Trophoblast cell (in vitro differentiated cells and primary cell): ENCODE results near the gene ADGRA3.
A peak's percentile ranks its signal among the peaks of the same experiment; 100 is the strongest.

Source experiments
- DNase-seq, 2 donors: peaks; one replicate each; pipeline ENCODE4 v3.0.0-alpha.2; 2016
- H2AFZ ChIP-seq: 2 replicates; pipeline ENCODE4 v1.6.1; 2013; ENCODE audit warnings: low read length, moderate library complexity, mild to moderate bottlenecking; ENCODE audit not compliant: insufficient read depth, poor library complexity
- H2AK5ac ChIP-seq: 2 replicates; pipeline ENCODE4 v1.6.1; 2013; ENCODE audit warnings: mild to moderate bottlenecking, low read length
- H2BK120ac ChIP-seq: 2 replicates; pipeline ENCODE4 v1.6.1; 2013; ENCODE audit warnings: low read length, mild to moderate bottlenecking, moderate library complexity; ENCODE audit not compliant: insufficient read depth, poor library complexity
- H2BK12ac ChIP-seq: 2 replicates; pipeline ENCODE4 v1.6.1; 2013; ENCODE audit warnings: mild to moderate bottlenecking, low read length, moderate library complexity
- H2BK5ac ChIP-seq: 2 replicates; pipeline ENCODE4 v1.6.1; 2013; ENCODE audit warnings: low read length, low read depth, moderate library complexity, mild to moderate bottlenecking; ENCODE audit not compliant: poor library complexity
- H3K14ac ChIP-seq: 2 replicates; pipeline ENCODE4 v1.6.1; 2013; ENCODE audit warnings: mild to moderate bottlenecking, low read length
- H3K18ac ChIP-seq: 2 replicates; pipeline ENCODE4 v1.6.1; 2013; ENCODE audit warnings: mild to moderate bottlenecking, low read length
- H3K23ac ChIP-seq: 2 replicates; pipeline ENCODE4 v1.6.1; 2013; ENCODE audit warnings: low read length
- H3K27ac ChIP-seq: 2 replicates; pipeline ENCODE4 v1.5.1; 2013; ENCODE audit warnings: low read depth, mild to moderate bottlenecking, inconsistent platforms, low read length, moderate library complexity
- H3K27me3 ChIP-seq: 2 replicates; pipeline ENCODE4 v1.6.1; 2013; ENCODE audit warnings: inconsistent platforms, mild to moderate bottlenecking, low read length, moderate library complexity; ENCODE audit not compliant: insufficient read depth
- H3K36me3 ChIP-seq, 2 experiments: 1 replicate in 1 of 2; 2 replicates in 1 of 2; pipeline ENCODE4 v1.6.1; 2013; ENCODE audit warnings: low read length in 2 of 2, mild to moderate bottlenecking in 2 of 2, moderate library complexity in 1 of 2; ENCODE audit not compliant: insufficient read depth in 2 of 2, control insufficient read depth in 1 of 2
- H3K4ac ChIP-seq: 2 replicates; pipeline ENCODE4 v1.6.1; 2013; ENCODE audit warnings: low read depth, mild to moderate bottlenecking, low read length, moderate library complexity
- H3K4me1 ChIP-seq, 2 experiments: 1 replicate in 1 of 2; 2 replicates in 1 of 2; pipeline ENCODE4 v1.6.1; 2013; ENCODE audit warnings: low read length in 2 of 2, mild to moderate bottlenecking in 2 of 2, moderate library complexity in 1 of 2; ENCODE audit not compliant: insufficient read depth in 2 of 2, control insufficient read depth in 1 of 2
- H3K4me2 ChIP-seq: 2 replicates; pipeline ENCODE4 v1.6.1; 2013; ENCODE audit warnings: inconsistent platforms, mild to moderate bottlenecking, low read length, moderate library complexity
- H3K4me3 ChIP-seq: 2 replicates; pipeline ENCODE4 v1.5.1; 2013; ENCODE audit warnings: mild to moderate bottlenecking, low read depth, low read length, inconsistent platforms
- H3K79me1 ChIP-seq: one replicate; pipeline ENCODE4 v1.6.1; 2013; ENCODE audit warnings: low read length
- H3K79me2 ChIP-seq: 2 replicates; pipeline ENCODE4 v1.6.1; 2013; ENCODE audit warnings: low read length, mild to moderate bottlenecking; ENCODE audit not compliant: control insufficient read depth, insufficient read depth, poor library complexity
- H3K9ac ChIP-seq: 2 replicates; pipeline ENCODE4 v1.6.1; 2013; ENCODE audit warnings: mild to moderate bottlenecking, low read length
- H3K9me3 ChIP-seq: 2 replicates; pipeline ENCODE4 v1.6.1; 2013; ENCODE audit warnings: low read depth, mild to moderate bottlenecking, control low read depth, inconsistent platforms, low read length; ENCODE audit not compliant: insufficient read depth
- H4K12ac ChIP-seq: 2 replicates; pipeline ENCODE4 v1.6.1; 2013; ENCODE audit warnings: low read depth, mild to moderate bottlenecking, low read length, moderate library complexity
- H4K8ac ChIP-seq: 2 replicates; pipeline ENCODE4 v1.6.1; 2013; ENCODE audit warnings: low read depth, mild to moderate bottlenecking, low read length, moderate library complexity
- H4K91ac ChIP-seq: one replicate; pipeline ENCODE4 v1.6.1; 2013; ENCODE audit warnings: low read depth, mild to moderate bottlenecking, low read length, moderate library complexity
- WGBS: extraction: QIAGEN DNeasy Blood & Tissue Kit; methylation state at CpG from one replicate; pipeline ENCODE4 v1.1.7; 2013; ENCODE audit warnings: missing lambda C conversion rate; ENCODE audit not compliant: insufficient read length, insufficient coverage; ENCODE audit errors: extremely low coverage; 5-methylcytosine and 5-hydroxymethylcytosine counted together

ADGRA3 gene

GRCh38 chr4:22412013-22412412 lies 103.9 kb downstream of the ADGRA3 start:
- H2AK5ac ChIP-seq = no peak overlapping the region
- no peaks in the 10 kb centered on the region for H3K9me3 ChIP-seq
- H3K27me3 ChIP-seq = no peaks in the 10 kb centered on the region
- H3K9ac ChIP-seq = no peak overlapping the region
- H3K4ac ChIP-seq = no peak overlapping the region
- H4K12ac ChIP-seq = no peak overlapping the region
- no peak overlapping the region for H3K4me3 ChIP-seq
- H3K14ac ChIP-seq = no peak overlapping the region
- no peak overlapping the region for H2AFZ ChIP-seq
- no peaks in the 10 kb centered on the region for H3K79me2 ChIP-seq
- H3K36me3 ChIP-seq = peaks cover 0 to 2% of the 10 kb centered on the region in 2 experiments
- WGBS = no CpG with 5 or more reads among the region's 3 CpGs
- H3K4me1 ChIP-seq = no peaks in the 10 kb centered on the region
- H2BK120ac ChIP-seq = no peak overlapping the region
- no peak overlapping the region for H3K27ac ChIP-seq
- no peaks in the 10 kb centered on the region for H3K79me1 ChIP-seq
- H2BK5ac ChIP-seq = no peak overlapping the region
- no peak overlapping the region for H2BK12ac ChIP-seq
- no peak overlapping the region for H3K23ac ChIP-seq
- no peak overlapping the region for H4K91ac ChIP-seq
- H3K4me2 ChIP-seq = no peak overlapping the region
- DNase-seq = no peak
- no peak overlapping the region for H3K18ac ChIP-seq
- no peak overlapping the region for H4K8ac ChIP-seq

- H3K79me2 ChIP-seq = no peaks in the 10 kb centered on the region
- no CpG with 5 or more reads among the region's 1 CpG for WGBS
- H3K27ac ChIP-seq = no peak overlapping the region
- H3K27me3 ChIP-seq = no peaks in the 10 kb centered on the region
- no peak overlapping the region for H3K23ac ChIP-seq
- no peak overlapping the region for H3K9ac ChIP-seq
- no peak overlapping the region for H2BK120ac ChIP-seq
- H3K9me3 ChIP-seq = no peaks in the 10 kb centered on the region
- H3K14ac ChIP-seq = no peak overlapping the region
- no peak overlapping the region for H3K18ac ChIP-seq
- no peak overlapping the region for H3K4ac ChIP-seq
- DNase-seq = peak in 1 of 2 donors; percentile 51
- no peaks in the 10 kb centered on the region for H3K79me1 ChIP-seq
- peaks cover 0 to 2% of the 10 kb centered on the region in 2 experiments for H3K36me3 ChIP-seq
- no peak overlapping the region for H2AK5ac ChIP-seq
- H3K4me3 ChIP-seq = no peak overlapping the region
- H2AFZ ChIP-seq = no peak overlapping the region
- no peak overlapping the region for H3K4me2 ChIP-seq
- no peak overlapping the region for H2BK12ac ChIP-seq
- no peak overlapping the region for H2BK5ac ChIP-seq
- no peak overlapping the region for H4K8ac ChIP-seq
- H4K91ac ChIP-seq = no peak overlapping the region
- no peaks in the 10 kb centered on the region for H3K4me1 ChIP-seq
- no peak overlapping the region for H4K12ac ChIP-seq
Observed at GRCh38 chr4:22410645-22411247, 105.1 kb downstream of the ADGRA3 start.

DNA sequence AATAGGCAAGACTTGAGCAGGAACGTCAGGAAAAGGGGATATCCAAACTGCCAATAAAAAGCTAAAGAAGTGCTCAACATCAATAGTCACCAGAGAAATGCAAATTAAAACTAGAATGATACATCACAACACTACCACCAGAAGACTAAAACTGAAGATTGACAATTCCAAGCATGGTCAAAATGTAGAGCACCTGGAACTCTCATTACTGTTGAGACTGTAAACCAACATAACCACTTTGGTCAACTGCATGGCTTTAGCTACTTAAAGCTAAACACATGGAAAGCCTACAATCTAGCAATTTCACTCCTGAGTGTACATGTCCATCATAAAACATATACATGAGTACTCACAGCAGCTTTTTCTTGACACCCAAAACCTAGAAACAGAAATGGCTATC lies 107.4 kb downstream of the ADGRA3 start:
- no peaks in the 10 kb centered on the region for H3K4me1 ChIP-seq
- no peak overlapping the region for H3K4me3 ChIP-seq
- H3K23ac ChIP-seq = no peak overlapping the region
- no peaks in the 10 kb centered on the region for H3K27me3 ChIP-seq
- H3K14ac ChIP-seq = no peak overlapping the region
- no peak overlapping the region for H3K27ac ChIP-seq
- H3K18ac ChIP-seq = no peak overlapping the region
- H4K8ac ChIP-seq = no peak overlapping the region
- H2BK12ac ChIP-seq = no peak overlapping the region
- no peak for DNase-seq
- no peaks in the 10 kb centered on the region for H3K79me1 ChIP-seq
- no peak overlapping the region for H3K4me2 ChIP-seq
- no peak overlapping the region for H2BK120ac ChIP-seq
- no CpG with 5 or more reads among the region's 1 CpG for WGBS
- H3K4ac ChIP-seq = no peak overlapping the region
- no peak overlapping the region for H4K91ac ChIP-seq
- no peak overlapping the region for H3K9ac ChIP-seq
- H2BK5ac ChIP-seq = no peak overlapping the region
- H3K9me3 ChIP-seq = no peaks in the 10 kb centered on the region
- no peak overlapping the region for H4K12ac ChIP-seq
- no peak overlapping the region for H2AFZ ChIP-seq
- no peaks in the 10 kb centered on the region for H3K79me2 ChIP-seq
- no peak overlapping the region for H2AK5ac ChIP-seq
- peaks cover 0 to 2% of the 10 kb centered on the region in 2 experiments for H3K36me3 ChIP-seq

DNA sequence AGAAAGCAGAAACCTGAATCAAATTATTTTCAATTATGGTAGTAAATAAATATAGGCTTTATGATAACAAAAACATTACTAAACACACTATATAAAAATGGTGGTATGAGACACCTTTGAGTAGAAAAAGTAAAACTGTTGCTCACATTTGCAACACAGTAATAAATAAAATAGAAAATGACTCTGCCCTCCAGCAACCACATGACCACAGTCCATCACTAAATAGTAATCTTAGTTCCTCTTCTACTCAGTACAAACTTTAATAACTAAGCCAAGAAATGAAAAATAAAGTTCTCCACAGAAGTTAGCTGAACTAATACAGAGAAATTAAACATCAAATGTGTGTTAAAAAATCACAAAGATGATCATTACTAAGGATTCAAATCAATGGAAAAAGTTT lies 108.5 kb downstream of the ADGRA3 start:
- Histone ChIP-seq H2AFZ (no peak overlapping the region), H4K12ac (no peak overlapping the region), H3K4me2 (no peak overlapping the region), H3K18ac (no peak overlapping the region), H2AK5ac (no peak overlapping the region), H3K4me1 (no peaks in the 10 kb centered on the region), H3K4me3 (no peak overlapping the region), H3K79me2 (no peaks in the 10 kb centered on the region), H2BK120ac (no peak overlapping the region), H4K8ac (no peak overlapping the region), H3K27me3 (no peaks in the 10 kb centered on the region), H2BK12ac (no peak overlapping the region), H3K14ac (no peak overlapping the region), H3K4ac (no peak overlapping the region), H3K9me3 (no peaks in the 10 kb centered on the region), H3K9ac (no peak overlapping the region), H3K36me3 (no peaks in the 10 kb centered on the region), H4K91ac (no peak overlapping the region), H3K23ac (no peak overlapping the region), H3K27ac (no peak overlapping the region), H3K79me1 (no peaks in the 10 kb centered on the region), H2BK5ac (no peak overlapping the region)
- DNase-seq = no peak
